ENCODE results near the gene MXRA7. TPM values are rescaled to one million over a fixed set of nuclear protein-coding genes. Genes with fewer than 3 reads are reported as not detected.

Gene MXRA7
- total RNA-seq, 2 experiments from 2014 or later: 1.6 to 4.9 TPM

GRCh38 chr17:76685366-76685765, 25.4 kb downstream of the MXRA7 start:
- no peaks in the 10 kb centered on the region for H3K79me2 ChIP-seq (ENCODE audit: insufficient read depth, low read depth, low read length)
- H2AFZ ChIP-seq (ENCODE audit: low read length): no peak overlapping the region
- H3K9me3 ChIP-seq (ENCODE audit: low read length): no peaks in the 10 kb centered on the region
- POLR2A ChIA-PET: interaction anchor here (0.6 kb wide), 1 partner anchor 181 kb away, joined by 5 read pairs; no protein-coding TSS in a partner anchor
- CTCF ChIA-PET (ENCODE audit: unreplicated experiment): no interaction called here
- no peaks in the 10 kb centered on the region for H4K20me1 ChIP-seq (ENCODE audit: insufficient read depth, low read length)
- no peak overlapping the region for H3K4me3 ChIP-seq (ENCODE audit: low read depth, low read length, poor library complexity, severe bottlenecking)
- H3K4me2 ChIP-seq (ENCODE audit: low read length): no peak overlapping the region
- no TSS peak for BruUV-seq (replicated peaks)
- no peaks in the 10 kb centered on the region for H3K36me3 ChIP-seq (ENCODE audit: insufficient read depth, low read length)
- no peak overlapping the region for H3K27ac ChIP-seq (ENCODE audit: low read depth, low read length, poor library complexity, severe bottlenecking)
- intact Hi-C loops (cut with micrococcal nuclease; ENCODE audit: unreplicated experiment): no loop called here
- no peaks in the 10 kb centered on the region for H3K4me1 ChIP-seq (ENCODE audit: insufficient read depth, low read length, poor library complexity, severe bottlenecking)
- no peak for TF ChIP-seq EZH2phosphoT487 (IDR thresholded peaks at IDR 0.05; ENCODE audit: borderline replicate concordance, low read depth, low read length)
- no peak for TF ChIP-seq CTCF (conservative IDR thresholded peaks at IDR 0.05; ENCODE audit: low read length)
- H3K9me2 ChIP-seq (ENCODE audit: insufficient read depth, low read length): no peaks in the 10 kb centered on the region
- DNase-seq (ENCODE audit: low spot score): no peak

- no peak overlapping the region for H3K27ac ChIP-seq (ENCODE audit: low read depth, low read length, poor library complexity, severe bottlenecking)
- no peaks in the 10 kb centered on the region for H3K36me3 ChIP-seq (ENCODE audit: insufficient read depth, low read length)
- no peaks in the 10 kb centered on the region for H3K79me2 ChIP-seq (ENCODE audit: insufficient read depth, low read depth, low read length)
- no peaks in the 10 kb centered on the region for H3K9me3 ChIP-seq (ENCODE audit: low read length)
- intact Hi-C loops (cut with micrococcal nuclease; ENCODE audit: unreplicated experiment): no loop called here
- CTCF ChIA-PET (ENCODE audit: unreplicated experiment): no interaction called here
- H3K4me3 ChIP-seq (ENCODE audit: low read depth, low read length, poor library complexity, severe bottlenecking): no peak overlapping the region
- H4K20me1 ChIP-seq (ENCODE audit: insufficient read depth, low read length): no peaks in the 10 kb centered on the region
- no peak overlapping the region for H3K4me2 ChIP-seq (ENCODE audit: low read length)
- no peaks in the 10 kb centered on the region for H3K9me2 ChIP-seq (ENCODE audit: insufficient read depth, low read length)
- TF ChIP-seq CTCF (conservative IDR thresholded peaks at IDR 0.05; ENCODE audit: low read length) (no peak), EZH2phosphoT487 (IDR thresholded peaks at IDR 0.05; ENCODE audit: borderline replicate concordance, low read depth, low read length) (no peak)
- no peak for DNase-seq (ENCODE audit: low spot score)
- H2AFZ ChIP-seq (ENCODE audit: low read length): no peak overlapping the region
- POLR2A ChIA-PET: no interaction called here
- H3K4me1 ChIP-seq (ENCODE audit: insufficient read depth, low read length, poor library complexity, severe bottlenecking): no peaks in the 10 kb centered on the region
- BruUV-seq (replicated peaks): no TSS peak
These were observed 26.0 kb downstream of the MXRA7 start for GRCh38 chr17:76684756-76685155.

- intact Hi-C loops (cut with micrococcal nuclease; ENCODE audit: unreplicated experiment): no loop called here
- Histone ChIP-seq H3K27ac (ENCODE audit: low read depth, low read length, poor library complexity, severe bottlenecking) (no peak overlapping the region), H2AFZ (ENCODE audit: low read length) (no peak overlapping the region), H3K79me2 (ENCODE audit: insufficient read depth, low read depth, low read length) (no peaks in the 10 kb centered on the region), H3K36me3 (ENCODE audit: insufficient read depth, low read length) (no peaks in the 10 kb centered on the region), H3K9me2 (ENCODE audit: insufficient read depth, low read length) (no peaks in the 10 kb centered on the region), H4K20me1 (ENCODE audit: insufficient read depth, low read length) (no peaks in the 10 kb centered on the region), H3K4me3 (ENCODE audit: low read depth, low read length, poor library complexity, severe bottlenecking) (no peak overlapping the region), H3K4me1 (ENCODE audit: insufficient read depth, low read length, poor library complexity, severe bottlenecking) (no peaks in the 10 kb centered on the region), H3K4me2 (ENCODE audit: low read length) (no peak overlapping the region), H3K9me3 (ENCODE audit: low read length) (no peaks in the 10 kb centered on the region)
- TF ChIP-seq EZH2phosphoT487 (IDR thresholded peaks at IDR 0.05; ENCODE audit: borderline replicate concordance, low read depth, low read length) (no peak), CTCF (conservative IDR thresholded peaks at IDR 0.05; ENCODE audit: low read length) (no peak)
- DNase-seq (ENCODE audit: low spot score): no peak
- POLR2A ChIA-PET: interaction anchor here (0.6 kb wide), 1 partner anchor 104 kb away, joined by 4 read pairs; no protein-coding TSS in a partner anchor
- CTCF ChIA-PET (ENCODE audit: unreplicated experiment): no interaction called here
- no TSS peak for BruUV-seq (replicated peaks)
These were observed 26.6 kb downstream of the MXRA7 start for GRCh38 chr17:76683921-76684745.

Data from OCI-LY7 (cell line).